ENCODE measurements around the gene ALG3.

ALG3 gene

GRCh38 chr3:184255291-184256039 is 6.7 kb upstream of the ALG3 start:
- no peaks in the 10 kb centered on the region for H3K27me3 ChIP-seq (ENCODE audit: insufficient read depth, low read length)
- no peaks in the 10 kb centered on the region for H3K36me3 ChIP-seq (ENCODE audit: insufficient read depth, low read length)
- no peak overlapping the region for H3K4me3 ChIP-seq (ENCODE audit: low read length)
- no peaks in the 10 kb centered on the region for H3K4me1 ChIP-seq (ENCODE audit: insufficient read depth, low read length)
- H2AFZ ChIP-seq (ENCODE audit: low read depth, low read length) = no peak overlapping the region
- H3K9me3 ChIP-seq (ENCODE audit: low read length) = no peaks in the 10 kb centered on the region

- H3K27me3 ChIP-seq (ENCODE audit: insufficient read depth, low read length) = no peaks in the 10 kb centered on the region
- H3K4me3 ChIP-seq (ENCODE audit: low read length) = peak overlapping the region; percentile 82
- H3K36me3 ChIP-seq (ENCODE audit: insufficient read depth, low read length) = peaks cover 6% of the 10 kb centered on the region
- no peaks in the 10 kb centered on the region for H3K9me3 ChIP-seq (ENCODE audit: low read length)
- peak overlapping the region; percentile 99 for H2AFZ ChIP-seq (ENCODE audit: low read depth, low read length)
- H3K4me1 ChIP-seq (ENCODE audit: insufficient read depth, low read length) = peaks cover 7% of the 10 kb centered on the region
Observed at GRCh38 chr3:184250167-184250828, 1.5 kb upstream of the ALG3 start.

GRCh38 chr3:184249412-184250166 is 827 bp upstream of the ALG3 start, which contains the start of gene EEF1AKMT4:
TSS of gene EEF1AKMT4 (plus strand) at chr3:184249672. CDS start at chr3:184249695, 23 bp downstream.
- peaks cover 7% of the 10 kb centered on the region for H3K4me1 ChIP-seq (ENCODE audit: insufficient read depth, low read length)
- H3K9me3 ChIP-seq (ENCODE audit: low read length) = no peaks in the 10 kb centered on the region
- peak within 1 kb of the TSS; percentile 99 for H2AFZ ChIP-seq (ENCODE audit: low read depth, low read length)
- H3K4me3 ChIP-seq (ENCODE audit: low read length) = peak within 1 kb of the TSS; percentile 82
- H3K27me3 ChIP-seq (ENCODE audit: insufficient read depth, low read length) = no peaks in the 10 kb centered on the region
- peaks cover 11% of the 10 kb centered on the region for H3K36me3 ChIP-seq (ENCODE audit: insufficient read depth, low read length)

GRCh38 chr3:184242297-184242685 is 6.5 kb downstream of the ALG3 start:
- Histone ChIP-seq H3K9me3 (ENCODE audit: low read length) (no peaks in the 10 kb centered on the region), H3K4me3 (ENCODE audit: low read length) (no peak overlapping the region), H3K27me3 (ENCODE audit: insufficient read depth, low read length) (peaks cover 4% of the 10 kb centered on the region), H3K36me3 (ENCODE audit: insufficient read depth, low read length) (peaks cover 37% of the 10 kb centered on the region), H3K4me1 (ENCODE audit: insufficient read depth, low read length) (no peaks in the 10 kb centered on the region), H2AFZ (ENCODE audit: low read depth, low read length) (no peak overlapping the region)

GRCh38 chr3:184241447-184242296 is 7.1 kb downstream of the ALG3 start:
- Histone ChIP-seq H3K9me3 (ENCODE audit: low read length) (no peaks in the 10 kb centered on the region), H2AFZ (ENCODE audit: low read depth, low read length) (no peak overlapping the region), H3K4me3 (ENCODE audit: low read length) (no peak overlapping the region), H3K36me3 (ENCODE audit: insufficient read depth, low read length) (peaks cover 37% of the 10 kb centered on the region), H3K4me1 (ENCODE audit: insufficient read depth, low read length) (no peaks in the 10 kb centered on the region), H3K27me3 (ENCODE audit: insufficient read depth, low read length) (peaks cover 10% of the 10 kb centered on the region)

DNA sequence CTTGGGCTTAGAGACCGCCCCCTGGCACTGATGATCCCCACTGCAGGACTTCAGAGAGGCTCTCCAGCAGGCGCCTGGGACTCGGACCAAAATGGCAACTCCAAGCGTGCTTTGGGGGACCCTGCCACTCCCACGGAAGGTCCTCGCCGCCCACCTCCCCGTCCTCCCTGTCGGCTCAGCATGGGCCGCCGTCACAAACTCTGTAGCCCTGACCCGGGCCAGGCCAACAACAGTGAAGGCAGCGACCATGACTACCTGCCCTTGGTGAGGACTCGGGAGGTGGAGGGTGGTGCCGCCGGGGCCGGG is 7.7 kb downstream of the ALG3 start:
- H3K36me3 ChIP-seq (ENCODE audit: insufficient read depth, low read length) = peaks cover 37% of the 10 kb centered on the region
- H3K9me3 ChIP-seq (ENCODE audit: low read length) = no peaks in the 10 kb centered on the region
- no peak overlapping the region for H2AFZ ChIP-seq (ENCODE audit: low read depth, low read length)
- no peaks in the 10 kb centered on the region for H3K4me1 ChIP-seq (ENCODE audit: insufficient read depth, low read length)
- no peak overlapping the region for H3K4me3 ChIP-seq (ENCODE audit: low read length)
- peaks cover 16% of the 10 kb centered on the region for H3K27me3 ChIP-seq (ENCODE audit: insufficient read depth, low read length)

- Histone ChIP-seq H3K4me3 (ENCODE audit: low read length) (no peak overlapping the region), H3K27me3 (ENCODE audit: insufficient read depth, low read length) (peaks cover 21% of the 10 kb centered on the region), H3K36me3 (ENCODE audit: insufficient read depth, low read length) (peaks cover 32% of the 10 kb centered on the region), H3K9me3 (ENCODE audit: low read length) (no peaks in the 10 kb centered on the region), H3K4me1 (ENCODE audit: insufficient read depth, low read length) (no peaks in the 10 kb centered on the region), H2AFZ (ENCODE audit: low read depth, low read length) (no peak overlapping the region)
Observed at GRCh38 chr3:184240384-184241140, 8.2 kb downstream of the ALG3 start.

GRCh38 chr3:184239708-184240107 is 9.1 kb downstream of the ALG3 start:
- H3K9me3 ChIP-seq (ENCODE audit: low read length) = no peaks in the 10 kb centered on the region
- no peaks in the 10 kb centered on the region for H3K4me1 ChIP-seq (ENCODE audit: insufficient read depth, low read length)
- H3K36me3 ChIP-seq (ENCODE audit: insufficient read depth, low read length) = peaks cover 28% of the 10 kb centered on the region
- H3K4me3 ChIP-seq (ENCODE audit: low read length) = no peak overlapping the region
- H2AFZ ChIP-seq (ENCODE audit: low read depth, low read length) = no peak overlapping the region
- H3K27me3 ChIP-seq (ENCODE audit: insufficient read depth, low read length) = peaks cover 29% of the 10 kb centered on the region

GRCh38 chr3:184239221-184239620 is 9.5 kb downstream of the ALG3 start:
- peaks cover 34% of the 10 kb centered on the region for H3K27me3 ChIP-seq (ENCODE audit: insufficient read depth, low read length)

DNA sequence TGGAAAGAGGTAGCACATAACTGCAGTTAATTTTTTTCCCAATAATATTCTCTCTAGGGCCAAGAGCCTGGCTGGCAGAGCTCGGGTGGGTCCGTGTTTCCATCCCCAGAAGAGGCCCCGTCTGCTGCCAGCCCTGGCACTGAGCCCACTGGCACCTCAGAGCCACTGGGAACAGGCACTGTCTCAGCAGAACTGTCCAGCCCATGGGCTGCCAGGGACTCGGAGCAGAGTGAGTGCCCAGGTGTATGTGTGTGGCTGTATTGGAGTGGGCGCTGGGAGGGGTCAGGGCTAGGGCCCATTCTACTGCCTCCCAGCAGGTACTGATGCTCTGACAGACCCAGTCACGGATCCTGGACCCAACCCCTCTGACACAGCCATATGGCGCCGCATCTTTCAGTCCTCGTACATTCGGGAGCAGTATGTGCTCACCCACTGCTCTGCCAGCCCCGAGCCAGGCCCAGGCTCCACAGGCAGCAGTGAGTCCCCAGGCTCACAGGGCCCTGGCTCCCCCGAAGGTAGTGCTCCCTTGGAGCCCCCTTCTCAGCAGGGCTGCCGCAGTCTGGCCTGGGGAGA is 10.4 kb downstream of the ALG3 start:
- H3K9me3 ChIP-seq (ENCODE audit: low read length) = no peaks in the 10 kb centered on the region
- H2AFZ ChIP-seq (ENCODE audit: low read depth, low read length) = no peak overlapping the region
- peaks cover 43% of the 10 kb centered on the region for H3K27me3 ChIP-seq (ENCODE audit: insufficient read depth, low read length)
- H3K4me1 ChIP-seq (ENCODE audit: insufficient read depth, low read length) = no peaks in the 10 kb centered on the region
- peaks cover 16% of the 10 kb centered on the region for H3K36me3 ChIP-seq (ENCODE audit: insufficient read depth, low read length)
- no peak overlapping the region for H3K4me3 ChIP-seq (ENCODE audit: low read length)

More at GRCh38 chr3:184239221-184239620, 9.5 kb downstream of the ALG3 start:
- Histone ChIP-seq H3K4me3 (ENCODE audit: low read length) (no peak overlapping the region), H3K36me3 (ENCODE audit: insufficient read depth, low read length) (peaks cover 23% of the 10 kb centered on the region), H3K9me3 (ENCODE audit: low read length) (no peaks in the 10 kb centered on the region), H2AFZ (ENCODE audit: low read depth, low read length) (no peak overlapping the region), H3K4me1 (ENCODE audit: insufficient read depth, low read length) (no peaks in the 10 kb centered on the region)

- Histone ChIP-seq H3K36me3 (ENCODE audit: insufficient read depth, low read length) (peaks cover 11% of the 10 kb centered on the region), H3K27me3 (ENCODE audit: insufficient read depth, low read length) (peaks cover 48% of the 10 kb centered on the region), H2AFZ (ENCODE audit: low read depth, low read length) (no peak overlapping the region), H3K4me3 (ENCODE audit: low read length) (no peak overlapping the region), H3K9me3 (ENCODE audit: low read length) (no peaks in the 10 kb centered on the region), H3K4me1 (ENCODE audit: insufficient read depth, low read length) (no peaks in the 10 kb centered on the region)
Observed at GRCh38 chr3:184237807-184238206, 11.0 kb downstream of the ALG3 start.

- Histone ChIP-seq H2AFZ (ENCODE audit: low read depth, low read length) (no peak overlapping the region), H3K27me3 (ENCODE audit: insufficient read depth, low read length) (peaks cover 54% of the 10 kb centered on the region), H3K4me1 (ENCODE audit: insufficient read depth, low read length) (no peaks in the 10 kb centered on the region), H3K36me3 (ENCODE audit: insufficient read depth, low read length) (peaks cover 5% of the 10 kb centered on the region), H3K4me3 (ENCODE audit: low read length) (no peak overlapping the region), H3K9me3 (ENCODE audit: low read length) (no peaks in the 10 kb centered on the region)
Observed at GRCh38 chr3:184237211-184237610, 11.6 kb downstream of the ALG3 start.

All from neuron (in vitro differentiated cells).